Measurements from ENCODE around the gene RMND1. TPM values are rescaled to one million over a fixed set of nuclear protein-coding genes. Genes with fewer than 3 reads are reported as not detected.

Gene RMND1
- total and polyA plus RNA-seq, 2 of the 13 experiments (the other 11 are each of a cell fraction or from before 2014, with no cell fraction given): 34.0 to 72.5 TPM

- no peak for TF ChIP-seq ARID3A (IDR thresholded peaks at IDR 0.05; ENCODE audit: low read depth, low read length)
- TF ChIP-seq PATZ1 (CRISPR knock-in tag; IDR thresholded peaks at IDR 0.05): peak; percentile 91
- peak; percentile 70 for TF ChIP-seq ATF7-NPFF (CRISPR knock-in tag; IDR thresholded peaks at IDR 0.05; ENCODE audit: low read depth)
- TF ChIP-seq THAP8 (CRISPR knock-in tag; IDR thresholded peaks at IDR 0.05; ENCODE audit: borderline replicate concordance): no peak
- TF ChIP-seq SNAI1 (CRISPR knock-in tag; IDR thresholded peaks at IDR 0.05; ENCODE audit: borderline replicate concordance): no peak
- peak; percentile 93; the same call in 1 of the 2 replicates for TF ChIP-seq HOXA3 (CRISPR knock-in tag; IDR thresholded peaks at IDR 0.05)
- no peak for TF ChIP-seq ZNF331 (CRISPR knock-in tag; IDR thresholded peaks at IDR 0.05)
- no peak for TF ChIP-seq ZNF704 (CRISPR knock-in tag; IDR thresholded peaks at IDR 0.05; ENCODE audit: borderline replicate concordance)
- TF ChIP-seq ZFYVE20 (CRISPR knock-in tag; IDR thresholded peaks at IDR 0.05; ENCODE audit: borderline replicate concordance, low read depth): no peak
- peak; percentile 80 for TF ChIP-seq PRDM10 (CRISPR knock-in tag; IDR thresholded peaks at IDR 0.05; ENCODE audit: low read depth)
- TF ChIP-seq ZNF605 (CRISPR knock-in tag; IDR thresholded peaks at IDR 0.05): no peak
- TF ChIP-seq CTCF (CRISPR knock-in tag; IDR thresholded peaks at IDR 0.05): 0 out of 2 replicates have a peak, but pooled peaks have one; percentile 29
- peak; percentile 28 for TF ChIP-seq FOSL2 (CRISPR knock-in tag; IDR thresholded peaks at IDR 0.05)
- no peak for TF ChIP-seq FOXJ3 (CRISPR knock-in tag; IDR thresholded peaks at IDR 0.05; ENCODE audit: borderline replicate concordance)
- TF ChIP-seq SRF (IDR thresholded peaks at IDR 0.05; ENCODE audit: low read depth, low read length): no peak
- no peak for TF ChIP-seq LBX2 (CRISPR knock-in tag; IDR thresholded peaks at IDR 0.05; ENCODE audit: borderline replicate concordance)
These were observed 61.6 kb downstream of the RMND1 start (continued) for GRCh38 chr6:151390276-151390850.

Data from HepG2 (cell line).